Measurements from ENCODE around the gene CCDC148.

The CCDC148 gene

GRCh38 chr2:158484892-158485556 lies 28.5 kb upstream of the CCDC148 start:
- TF ChIP-seq POLR2AphosphoS5 (IDR thresholded peaks at IDR 0.05; ENCODE audit: low read depth, low read length) (no peak), REST (IDR thresholded peaks at IDR 0.05; ENCODE audit: insufficient read depth in 1 of 2, low read depth in 2 of 2, low read length in 2 of 2) (no peak), TAF1 (IDR thresholded peaks at IDR 0.05; ENCODE audit: borderline replicate concordance, insufficient read depth, low read length) (no peak), FOXP2 (optimal IDR thresholded peaks at IDR 0.05; ENCODE audit: borderline replicate concordance, extremely low read depth, extremely low read length, insufficient read depth) (no peak)

GRCh38 chr2:158482594-158482993 lies 26.0 kb upstream of the CCDC148 start:
- TF ChIP-seq POLR2AphosphoS5 (IDR thresholded peaks at IDR 0.05; ENCODE audit: low read depth, low read length) (no peak), FOXP2 (optimal IDR thresholded peaks at IDR 0.05; ENCODE audit: borderline replicate concordance, extremely low read depth, extremely low read length, insufficient read depth) (no peak), REST (IDR thresholded peaks at IDR 0.05; ENCODE audit: insufficient read depth in 1 of 2, low read depth in 2 of 2, low read length in 2 of 2) (no peak), SIN3A (IDR thresholded peaks at IDR 0.05; ENCODE audit: borderline replicate concordance, insufficient read depth, low read length) (no peak), TAF1 (IDR thresholded peaks at IDR 0.05; ENCODE audit: borderline replicate concordance, insufficient read depth, low read length) (no peak)

GRCh38 chr2:158481116-158481515 lies 24.6 kb upstream of the CCDC148 start:
- no peak for TF ChIP-seq FOXP2 (optimal IDR thresholded peaks at IDR 0.05; ENCODE audit: borderline replicate concordance, extremely low read depth, extremely low read length, insufficient read depth)
- no peak for TF ChIP-seq TAF1 (IDR thresholded peaks at IDR 0.05; ENCODE audit: borderline replicate concordance, insufficient read depth, low read length)
- no peak for TF ChIP-seq POLR2AphosphoS5 (IDR thresholded peaks at IDR 0.05; ENCODE audit: low read depth, low read length)
- TF ChIP-seq REST (IDR thresholded peaks at IDR 0.05; ENCODE audit: insufficient read depth in 1 of 2, low read depth in 2 of 2, low read length in 2 of 2): no peak
- no peak for TF ChIP-seq SIN3A (IDR thresholded peaks at IDR 0.05; ENCODE audit: borderline replicate concordance, insufficient read depth, low read length)

- TF ChIP-seq TAF1 (IDR thresholded peaks at IDR 0.05; ENCODE audit: borderline replicate concordance, insufficient read depth, low read length) (no peak), REST (IDR thresholded peaks at IDR 0.05; ENCODE audit: insufficient read depth in 1 of 2, low read depth in 2 of 2, low read length in 2 of 2) (no peak), FOXP2 (optimal IDR thresholded peaks at IDR 0.05; ENCODE audit: borderline replicate concordance, extremely low read depth, extremely low read length, insufficient read depth) (no peak), SIN3A (IDR thresholded peaks at IDR 0.05; ENCODE audit: borderline replicate concordance, insufficient read depth, low read length) (no peak), POLR2AphosphoS5 (IDR thresholded peaks at IDR 0.05; ENCODE audit: low read depth, low read length) (no peak)
Observed at GRCh38 chr2:158478816-158479215, 22.3 kb upstream of the CCDC148 start.
